C4-2B (cell line): ENCODE data around the gene CKB.

Experiments used
- ZFX ChIP-seq: fragments of 450-650 bp; IDR thresholded peaks from 2 replicates; pipeline ENCODE4 v1.6.1; 2017
- TF ChIP-seq, protein P1 (sequence below): fragments of 450-650 bp; conservative IDR thresholded peaks from 2 replicates; pipeline ENCODE4 v1.5.1; 2017; ENCODE audit warnings: mild to moderate bottlenecking

- TF ChIP-seq, protein P1, sequence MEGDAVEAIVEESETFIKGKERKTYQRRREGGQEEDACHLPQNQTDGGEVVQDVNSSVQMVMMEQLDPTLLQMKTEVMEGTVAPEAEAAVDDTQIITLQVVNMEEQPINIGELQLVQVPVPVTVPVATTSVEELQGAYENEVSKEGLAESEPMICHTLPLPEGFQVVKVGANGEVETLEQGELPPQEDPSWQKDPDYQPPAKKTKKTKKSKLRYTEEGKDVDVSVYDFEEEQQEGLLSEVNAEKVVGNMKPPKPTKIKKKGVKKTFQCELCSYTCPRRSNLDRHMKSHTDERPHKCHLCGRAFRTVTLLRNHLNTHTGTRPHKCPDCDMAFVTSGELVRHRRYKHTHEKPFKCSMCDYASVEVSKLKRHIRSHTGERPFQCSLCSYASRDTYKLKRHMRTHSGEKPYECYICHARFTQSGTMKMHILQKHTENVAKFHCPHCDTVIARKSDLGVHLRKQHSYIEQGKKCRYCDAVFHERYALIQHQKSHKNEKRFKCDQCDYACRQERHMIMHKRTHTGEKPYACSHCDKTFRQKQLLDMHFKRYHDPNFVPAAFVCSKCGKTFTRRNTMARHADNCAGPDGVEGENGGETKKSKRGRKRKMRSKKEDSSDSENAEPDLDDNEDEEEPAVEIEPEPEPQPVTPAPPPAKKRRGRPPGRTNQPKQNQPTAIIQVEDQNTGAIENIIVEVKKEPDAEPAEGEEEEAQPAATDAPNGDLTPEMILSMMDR: no peak
- no peak for TF ChIP-seq ZFX
Observed at GRCh38 chr14:103491691-103492090, 30.9 kb downstream of the CKB start.
